ENCODE data around the gene CACNG4. TPM values are rescaled to one million over a fixed set of nuclear protein-coding genes. Genes with fewer than 3 reads are reported as not detected.

The CACNG4 gene
- total RNA-seq, 1 donor from 2014 or later = not detected

- Histone ChIP-seq H3K27me3 (ENCODE audit: control insufficient read depth, insufficient read depth, low read length) (no peaks in the 10 kb centered on the region), H3K4me3 (ENCODE audit: low read depth, low read length) (no peak overlapping the region), H3K36me3 (ENCODE audit: control insufficient read depth, insufficient read depth, low read length) (no peaks in the 10 kb centered on the region)
- FAIRE-seq (no peak), DNase-seq (ENCODE audit: low read depth) (peak; percentile 14)
- TF ChIP-seq CTCF (IDR thresholded peaks at IDR 0.05; ENCODE audit: insufficient read depth, low read length, severe bottlenecking) = no peak
Measured at GRCh38 chr17:66944351-66945146, 20.0 kb upstream of the CACNG4 start.

GRCh38 chr17:66945147-66945835 is 19.2 kb upstream of the CACNG4 start:
- no peak for FAIRE-seq
- Histone ChIP-seq H3K4me3 (ENCODE audit: low read depth, low read length) (no peak overlapping the region), H3K27me3 (ENCODE audit: control insufficient read depth, insufficient read depth, low read length) (no peaks in the 10 kb centered on the region), H3K36me3 (ENCODE audit: control insufficient read depth, insufficient read depth, low read length) (no peaks in the 10 kb centered on the region)
- TF ChIP-seq CTCF (IDR thresholded peaks at IDR 0.05; ENCODE audit: insufficient read depth, low read length, severe bottlenecking) = no peak
- no peak for DNase-seq (ENCODE audit: low read depth)

GRCh38 chr17:66946251-66946650 is 18.3 kb upstream of the CACNG4 start:
- no peak for TF ChIP-seq CTCF (IDR thresholded peaks at IDR 0.05; ENCODE audit: insufficient read depth, low read length, severe bottlenecking)
- FAIRE-seq (no peak), DNase-seq (ENCODE audit: low read depth) (no peak)
- no peaks in the 10 kb centered on the region for H3K27me3 ChIP-seq (ENCODE audit: control insufficient read depth, insufficient read depth, low read length)
- H3K36me3 ChIP-seq (ENCODE audit: control insufficient read depth, insufficient read depth, low read length) = no peaks in the 10 kb centered on the region
- no peak overlapping the region for H3K4me3 ChIP-seq (ENCODE audit: low read depth, low read length)

GRCh38 chr17:66947311-66947710 is 17.2 kb upstream of the CACNG4 start:
- Histone ChIP-seq H3K27me3 (ENCODE audit: control insufficient read depth, insufficient read depth, low read length) (no peaks in the 10 kb centered on the region), H3K36me3 (ENCODE audit: control insufficient read depth, insufficient read depth, low read length) (no peaks in the 10 kb centered on the region), H3K4me3 (ENCODE audit: low read depth, low read length) (no peak overlapping the region)
- FAIRE-seq (no peak), DNase-seq (ENCODE audit: low read depth) (peak; percentile 16)
- TF ChIP-seq CTCF (IDR thresholded peaks at IDR 0.05; ENCODE audit: insufficient read depth, low read length, severe bottlenecking) = no peak

GRCh38 chr17:66948061-66948750 is 16.3 kb upstream of the CACNG4 start:
- no peak for TF ChIP-seq CTCF (IDR thresholded peaks at IDR 0.05; ENCODE audit: insufficient read depth, low read length, severe bottlenecking)
- Histone ChIP-seq H3K27me3 (ENCODE audit: control insufficient read depth, insufficient read depth, low read length) (no peaks in the 10 kb centered on the region), H3K36me3 (ENCODE audit: control insufficient read depth, insufficient read depth, low read length) (no peaks in the 10 kb centered on the region), H3K4me3 (ENCODE audit: low read depth, low read length) (no peak overlapping the region)
- DNase-seq (ENCODE audit: low read depth) (no peak), FAIRE-seq (no peak)
